GM23248 (cell line): ENCODE data around the gene CTSF. TPM values are rescaled to one million over a fixed set of nuclear protein-coding genes. Genes with fewer than 3 reads are reported as not detected.

Source experiments
- DNase-seq: peaks from one replicate; pipeline ENCODE4 v3.0.0-alpha.2; 2015
- H2AFZ ChIP-seq: fragments of 200-600 bp; sonication (generic); 2 replicates; pipeline ENCODE4 v1.6.1; 2016; ENCODE audit warnings: antibody characterized with exemption
- H3F3A ChIP-seq: fragments of 200-600 bp; sonication (generic); 2 replicates; pipeline ENCODE4 v1.6.1; 2016; ENCODE audit warnings: mild to moderate bottlenecking, antibody characterized with exemption, mixed run types; ENCODE audit not compliant: insufficient read depth
- H3K27ac ChIP-seq: fragments of 200-600 bp; sonication (generic); 2 replicates; pipeline ENCODE4 v1.5.1; 2016; ENCODE audit warnings: mild to moderate bottlenecking
- H3K27me3 ChIP-seq: fragments of 200-600 bp; sonication (generic); replicated peaks from 2 replicates; pipeline ENCODE4 v1.6.1; 2016; ENCODE audit warnings: mild to moderate bottlenecking; ENCODE audit not compliant: insufficient read depth
- H3K36me3 ChIP-seq: fragments of 200-600 bp; sonication (generic); 2 replicates; pipeline ENCODE4 v1.6.1; 2016; ENCODE audit warnings: low read depth, mild to moderate bottlenecking
- H3K4me1 ChIP-seq: fragments of 200-600 bp; sonication (generic); 2 replicates; pipeline ENCODE4 v1.6.1; 2016; ENCODE audit warnings: mild to moderate bottlenecking; ENCODE audit not compliant: insufficient read depth
- H3K4me2 ChIP-seq: fragments of 200-600 bp; sonication (generic); one replicate; pipeline ENCODE4 v1.6.1; 2016; ENCODE audit warnings: mild to moderate bottlenecking; ENCODE audit not compliant: unreplicated experiment
- H3K4me3 ChIP-seq: fragments of 200-600 bp; sonication (generic); 2 replicates; pipeline ENCODE4 v1.5.1; 2016; ENCODE audit warnings: mild to moderate bottlenecking
- H3K79me2 ChIP-seq: fragments of 200-600 bp; sonication (generic); 2 replicates; pipeline ENCODE4 v1.6.1; 2016; ENCODE audit warnings: mild to moderate bottlenecking; ENCODE audit not compliant: insufficient read depth
- H3K9ac ChIP-seq: fragments of 200-600 bp; sonication (generic); 2 replicates; pipeline ENCODE4 v1.6.1; 2016; ENCODE audit warnings: mild to moderate bottlenecking
- H3K9me2 ChIP-seq: fragments of 200-600 bp; sonication (generic); 2 replicates; pipeline ENCODE4 v1.6.1; 2016; ENCODE audit warnings: mixed run types, mild to moderate bottlenecking, moderate library complexity; ENCODE audit not compliant: insufficient read depth
- H3K9me3 ChIP-seq: fragments of 200-600 bp; sonication (generic); one replicate; pipeline ENCODE4 v1.6.1; 2017; ENCODE audit warnings: low read depth
- H4K20me1 ChIP-seq: fragments of 200-600 bp; sonication (generic); 2 replicates; pipeline ENCODE4 v1.6.0; 2016; ENCODE audit not compliant: insufficient read depth
- EZH2 ChIP-seq: fragments of 200-600 bp; sonication (generic); IDR thresholded peaks from 2 replicates; pipeline ENCODE4 v1.6.1; 2018; ENCODE audit warnings: antibody characterized with exemption, mild to moderate bottlenecking; ENCODE audit not compliant: insufficient read depth, poor library complexity, severe bottlenecking
- EZH2phosphoT487 ChIP-seq: fragments of 200-600 bp; sonication (generic); IDR thresholded peaks from 2 replicates; pipeline ENCODE4 v1.6.1; 2018; ENCODE audit warnings: antibody characterized with exemption, moderate library complexity, mild to moderate bottlenecking, low read depth; ENCODE audit not compliant: insufficient read depth
- WGBS, 2 experiments: methylation state at CpG; one replicate each; pipeline ENCODE4 v1.1.6; 2015 to 2017; ENCODE audit warnings: low lambda C conversion rate in 2 of 2, low coverage in 1 of 2; ENCODE audit errors: missing lambda C conversion rate in 2 of 2; 5-methylcytosine and 5-hydroxymethylcytosine counted together
- in situ Hi-C: fragments of 300-500 bp; cut with MboI; formaldehyde crosslinking; loops from 2 replicates; pipeline ENCODE4 v1.15.0; 2020
- polyA plus RNA-seq: library from polyadenylated mRNA; unstranded; fragments of >200 nt; fragmentation: Nextera tagmentation; extraction: Ambion mirVana; gene quantifications from 2 replicates; pipeline ENCODE4 v1.2.1, GENCODE V29; 2016
- total RNA-seq: library from RNA; depleted of rRNA; stranded (reverse); fragments of >200 nt; shearing (Covaris generic); gene quantifications from 2 replicates; pipeline ENCODE4 v1.2.3, GENCODE V29; 2014

The CTSF gene
- total and polyA plus RNA-seq, 2 experiments from 2014 or later: 59.2 to 72.6 TPM

- H3K4me3 ChIP-seq: no peak overlapping the region
- H3F3A ChIP-seq: no peaks in the 10 kb centered on the region
- H3K9me3 ChIP-seq: no peaks in the 10 kb centered on the region
- H2AFZ ChIP-seq: no peak overlapping the region
- H3K79me2 ChIP-seq: no peaks in the 10 kb centered on the region
- H3K4me1 ChIP-seq: no peaks in the 10 kb centered on the region
- H4K20me1 ChIP-seq: no peaks in the 10 kb centered on the region
- H3K27me3 ChIP-seq: no peaks in the 10 kb centered on the region
- in situ Hi-C loops: no loop called here
- H3K36me3 ChIP-seq: no peaks in the 10 kb centered on the region
- no peak overlapping the region for H3K4me2 ChIP-seq
- H3K9ac ChIP-seq: no peak overlapping the region
- WGBS, 2 experiments: 83 to 88% methylated on average over 6 of the region's 6 CpGs
- DNase-seq: no peak
- H3K27ac ChIP-seq: no peak overlapping the region
- H3K9me2 ChIP-seq: no peaks in the 10 kb centered on the region
- no peak for TF ChIP-seq EZH2phosphoT487
- no peak for TF ChIP-seq EZH2
Measured at GRCh38 chr11:66532784-66533183, 35.6 kb downstream of the CTSF start.

GRCh38 chr11:66531841-66532240 is 36.6 kb downstream of the CTSF start:
- Histone ChIP-seq H3K79me2 (no peaks in the 10 kb centered on the region), H3K36me3 (no peaks in the 10 kb centered on the region), H3K4me2 (no peak overlapping the region), H3K9me2 (no peaks in the 10 kb centered on the region), H3F3A (no peaks in the 10 kb centered on the region), H3K9me3 (no peaks in the 10 kb centered on the region), H2AFZ (no peak overlapping the region), H3K9ac (no peak overlapping the region), H3K27me3 (no peaks in the 10 kb centered on the region), H3K4me1 (no peaks in the 10 kb centered on the region), H3K4me3 (no peak overlapping the region), H4K20me1 (no peaks in the 10 kb centered on the region), H3K27ac (no peak overlapping the region)
- TF ChIP-seq EZH2 (no peak), EZH2phosphoT487 (no peak)
- DNase-seq: no peak
- 95% methylated on average over 11 of the region's 11 CpGs for WGBS, 2 experiments
- in situ Hi-C loops: no loop called here

- no peak overlapping the region for H2AFZ ChIP-seq
- no peaks in the 10 kb centered on the region for H3K79me2 ChIP-seq
- TF ChIP-seq EZH2 (no peak), EZH2phosphoT487 (no peak)
- DNase-seq: no peak
- H3K27ac ChIP-seq: no peak overlapping the region
- WGBS, 2 experiments: 84 to 85% methylated on average over 10 of the region's 10 CpGs
- no peak overlapping the region for H3K4me3 ChIP-seq
- no peaks in the 10 kb centered on the region for H3K9me2 ChIP-seq
- no peaks in the 10 kb centered on the region for H3K4me1 ChIP-seq
- H3K9me3 ChIP-seq: no peaks in the 10 kb centered on the region
- H3K36me3 ChIP-seq: no peaks in the 10 kb centered on the region
- no peak overlapping the region for H3K9ac ChIP-seq
- in situ Hi-C loops: no loop called here
- H3K27me3 ChIP-seq: no peaks in the 10 kb centered on the region
- no peak overlapping the region for H3K4me2 ChIP-seq
- H4K20me1 ChIP-seq: no peaks in the 10 kb centered on the region
- no peaks in the 10 kb centered on the region for H3F3A ChIP-seq
Measured at GRCh38 chr11:66530927-66531709, 37.3 kb downstream of the CTSF start.

- Histone ChIP-seq H3F3A (no peaks in the 10 kb centered on the region), H3K27me3 (no peaks in the 10 kb centered on the region), H3K36me3 (no peaks in the 10 kb centered on the region), H3K9ac (no peak overlapping the region), H3K27ac (no peak overlapping the region), H4K20me1 (no peaks in the 10 kb centered on the region), H3K4me3 (no peak overlapping the region), H3K79me2 (no peaks in the 10 kb centered on the region), H3K9me3 (no peaks in the 10 kb centered on the region), H3K4me1 (no peaks in the 10 kb centered on the region), H3K4me2 (no peak overlapping the region), H3K9me2 (no peaks in the 10 kb centered on the region), H2AFZ (no peak overlapping the region)
- no peak for DNase-seq
- WGBS, 2 experiments: 84 to 86% methylated on average over 13 of the region's 13 CpGs
- no peak for TF ChIP-seq EZH2
- no peak for TF ChIP-seq EZH2phosphoT487
- in situ Hi-C loops: no loop called here
Measured at GRCh38 chr11:66529655-66530054, 38.8 kb downstream of the CTSF start.
